GM21381 (cell line): Measurements from ENCODE around the gene GYG1.
"Not testable (repeated sequence)": the region's sequence is repeated elsewhere in the genome, so short reads cannot be mapped to it uniquely, and the experiment has no call there.

Experiments
- ATAC-seq: cut with Tn5 transposase; IDR thresholded peaks from one replicate; pipeline ENCODE4 v1.9.1; 2021; ENCODE audit warnings: mild to moderate bottlenecking, moderate library complexity; ENCODE audit not compliant: unreplicated experiment

The GYG1 gene

DNA sequence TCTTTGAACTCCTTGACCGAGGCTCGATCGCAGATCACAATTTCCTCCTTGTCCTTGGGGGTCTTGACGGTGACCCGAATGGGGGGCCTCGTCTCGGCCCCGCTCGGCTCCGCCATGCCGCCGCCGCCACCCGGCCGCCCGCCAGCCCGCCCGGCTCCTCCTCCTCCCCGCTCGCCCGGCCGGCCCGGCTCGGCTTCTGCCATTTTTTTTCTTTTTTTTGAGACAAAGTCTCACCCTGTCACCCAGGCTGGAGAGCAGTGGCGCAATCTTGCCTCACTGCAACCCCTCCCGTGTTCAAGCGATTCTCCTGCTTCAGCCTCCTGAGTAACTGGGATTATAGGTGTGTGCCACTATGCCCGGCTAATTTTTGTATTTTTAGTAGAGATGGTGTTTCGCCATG lies 3.8 kb upstream of the GYG1 start:
- ATAC-seq, result not testable (repeated sequence)

DNA sequence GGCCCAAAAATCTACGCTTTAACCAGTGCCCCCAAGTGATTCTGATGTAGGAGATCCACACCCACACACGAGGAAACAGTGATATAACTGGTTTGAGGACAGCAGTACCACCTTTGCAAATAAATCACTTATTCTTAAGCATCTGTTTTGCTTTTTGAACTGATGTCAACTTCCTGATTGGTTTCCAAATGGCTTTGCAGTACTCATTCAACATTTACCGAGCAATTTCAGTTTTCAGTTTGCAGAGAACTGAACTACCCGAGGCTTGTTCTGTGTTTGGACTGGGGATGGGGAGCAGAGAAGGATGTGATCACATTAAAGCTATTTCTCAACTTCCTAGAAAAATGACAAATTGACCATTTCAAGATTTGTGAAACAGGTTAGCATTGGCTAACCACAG lies 1.1 kb upstream of the GYG1 start:
- ATAC-seq, result peak; percentile 39

GRCh38 chr3:148992027-148992634 lies 791 bp downstream of the GYG1 start:
- peak; percentile 24 for ATAC-seq

GRCh38 chr3:148992635-148993255 lies 1.4 kb downstream of the GYG1 start:
- no peak for ATAC-seq

GRCh38 chr3:148997623-148998022 lies 6.3 kb downstream of the GYG1 start:
- ATAC-seq, result no peak

DNA sequence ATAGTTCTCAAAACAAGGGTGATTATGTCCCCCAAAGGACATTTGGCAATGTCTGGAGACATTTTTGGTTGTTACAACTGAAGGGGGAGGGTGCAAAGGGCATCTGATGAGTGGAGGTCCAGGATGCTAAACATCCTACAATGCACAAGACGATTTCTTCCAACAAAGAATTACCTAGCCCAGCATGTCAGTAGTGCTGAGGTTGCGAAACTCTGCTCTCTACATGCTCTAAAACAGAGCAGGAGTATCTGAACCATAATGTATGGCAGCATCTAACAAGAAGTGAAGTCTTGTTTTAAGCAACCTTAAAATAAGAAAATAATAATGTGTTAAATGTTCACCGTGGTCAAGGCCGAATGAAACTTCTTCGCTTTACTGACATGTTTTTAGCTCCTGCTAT lies 7.0 kb downstream of the GYG1 start:
- no peak for ATAC-seq

DNA sequence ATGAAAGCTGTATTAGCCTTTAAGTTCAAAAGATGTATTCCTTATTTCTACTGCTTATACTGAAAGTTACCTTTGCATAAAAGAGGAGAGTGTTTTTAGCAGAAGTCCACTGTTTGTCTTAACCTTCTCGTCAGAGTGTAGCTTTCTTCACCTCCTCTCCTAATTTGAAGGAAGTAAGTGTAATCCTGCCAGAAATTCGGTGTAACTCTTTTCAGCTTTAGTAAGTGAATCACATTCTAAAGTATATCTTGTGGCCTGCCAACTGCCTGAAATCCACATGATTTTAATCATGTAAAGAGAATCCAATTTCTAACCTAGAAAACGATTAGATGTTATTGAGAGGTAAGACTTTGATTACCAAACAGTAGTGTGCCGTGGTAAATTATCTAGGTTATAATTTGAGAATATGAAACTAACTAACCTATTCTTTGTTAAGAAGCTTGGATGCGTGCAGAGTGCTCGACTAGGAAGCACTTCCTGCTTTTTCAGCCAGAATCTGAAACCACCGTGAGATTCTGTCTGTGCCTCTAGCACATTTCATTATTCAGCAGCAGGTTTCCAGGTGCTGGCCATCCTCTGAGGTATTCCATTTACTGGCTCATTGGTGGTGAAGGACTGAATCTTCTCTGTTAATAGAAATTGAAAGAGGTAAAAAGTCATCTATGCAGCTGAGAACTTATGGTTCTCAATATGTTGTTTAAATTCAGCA lies 7.5 kb downstream of the GYG1 start:
- ATAC-seq, result no peak

DNA sequence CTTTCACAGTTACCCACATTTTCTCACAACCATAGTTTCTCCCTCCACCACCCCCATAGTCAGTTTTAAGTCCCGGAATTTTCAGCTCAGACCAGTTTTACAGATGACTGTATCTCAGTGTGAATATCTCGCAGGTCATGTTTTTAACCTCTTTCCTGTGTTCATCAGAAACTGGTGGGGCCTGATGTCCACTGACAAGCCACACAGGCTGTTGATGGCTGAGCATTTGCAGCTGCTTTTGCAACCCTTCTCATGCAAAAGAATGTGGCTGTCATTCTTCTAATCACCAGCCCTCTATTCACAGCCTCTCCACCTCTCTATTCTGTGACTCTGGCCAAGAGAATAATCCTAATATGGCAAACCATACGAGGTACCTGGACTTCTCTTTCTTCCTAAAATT lies 8.5 kb downstream of the GYG1 start:
- ATAC-seq, result peak; percentile 48

DNA sequence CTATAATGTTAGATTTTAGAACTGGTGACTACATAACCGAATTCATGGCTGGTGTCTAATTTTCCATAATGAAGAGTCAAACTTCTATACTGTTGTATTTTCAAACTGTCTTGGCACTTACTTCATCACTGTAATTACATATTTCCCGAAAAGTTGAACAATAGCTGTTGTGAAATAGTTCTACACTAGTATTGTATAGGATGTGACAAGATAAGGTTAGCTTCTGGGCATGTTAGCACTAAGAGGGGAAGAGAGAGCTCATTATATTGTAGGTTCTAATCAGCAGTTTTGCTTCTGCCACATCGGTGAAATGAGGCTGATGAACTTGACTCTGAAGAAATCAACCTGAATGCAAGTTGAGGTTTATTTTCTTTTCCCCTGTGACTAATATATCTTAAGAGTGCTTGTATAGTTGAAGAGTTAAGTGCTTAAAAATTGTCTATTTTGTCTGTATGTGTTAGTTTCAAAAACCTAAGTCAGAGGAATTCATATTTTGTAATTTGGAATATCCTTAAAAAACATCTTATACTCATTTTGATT lies 8.9 kb downstream of the GYG1 start:
- ATAC-seq, result no peak

DNA sequence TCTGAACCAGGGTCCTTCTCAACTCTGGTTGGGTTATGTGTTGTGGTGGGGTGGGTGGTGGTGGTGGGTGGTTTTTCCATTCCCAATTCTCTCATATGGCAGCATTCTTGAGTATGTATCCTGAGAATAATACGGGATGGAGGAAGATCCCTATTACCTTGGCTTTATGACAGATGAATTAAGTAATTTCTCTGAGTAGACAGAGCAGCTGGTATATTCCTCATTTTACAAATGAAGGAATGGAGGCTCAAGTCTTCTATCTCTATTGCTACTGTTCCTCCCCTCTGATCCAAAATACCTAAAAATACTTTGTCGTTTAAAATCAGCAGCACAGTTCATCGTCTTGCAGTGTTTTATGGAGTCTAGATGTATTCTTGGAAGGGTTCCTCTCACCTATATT lies 10.4 kb downstream of the GYG1 start:
- ATAC-seq, result no peak

DNA sequence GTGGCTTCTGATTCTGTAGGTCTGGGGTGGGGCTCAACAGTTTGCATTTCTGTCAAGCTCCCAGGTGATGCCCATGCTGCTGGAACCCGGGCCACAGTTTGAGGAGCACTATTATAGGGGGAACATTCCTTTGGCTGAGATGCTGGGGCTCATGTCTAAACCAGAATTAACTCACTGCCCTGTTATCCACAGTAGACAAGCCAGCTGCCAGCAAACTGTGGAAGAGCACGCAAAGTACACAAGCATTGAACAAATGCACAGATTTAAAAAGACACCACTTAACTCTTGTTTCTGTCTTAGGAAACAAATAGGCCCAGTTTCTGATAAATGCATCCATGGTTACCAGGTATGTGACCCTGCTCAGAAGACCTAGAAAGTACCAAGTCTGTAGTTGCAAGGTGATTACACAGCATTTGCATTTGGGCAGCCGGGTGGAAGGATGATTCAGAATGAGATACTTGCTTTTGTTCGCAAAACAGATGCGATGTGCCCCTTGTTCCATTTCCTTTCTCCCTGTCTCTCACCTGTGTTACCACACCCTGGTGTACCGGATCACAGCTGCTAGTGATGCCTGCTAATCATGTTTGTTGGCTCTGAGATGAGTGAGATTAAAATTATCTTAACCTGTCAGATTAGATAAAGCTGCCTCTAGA lies 12.4 kb downstream of the GYG1 start:
- peak; percentile 77 for ATAC-seq

DNA sequence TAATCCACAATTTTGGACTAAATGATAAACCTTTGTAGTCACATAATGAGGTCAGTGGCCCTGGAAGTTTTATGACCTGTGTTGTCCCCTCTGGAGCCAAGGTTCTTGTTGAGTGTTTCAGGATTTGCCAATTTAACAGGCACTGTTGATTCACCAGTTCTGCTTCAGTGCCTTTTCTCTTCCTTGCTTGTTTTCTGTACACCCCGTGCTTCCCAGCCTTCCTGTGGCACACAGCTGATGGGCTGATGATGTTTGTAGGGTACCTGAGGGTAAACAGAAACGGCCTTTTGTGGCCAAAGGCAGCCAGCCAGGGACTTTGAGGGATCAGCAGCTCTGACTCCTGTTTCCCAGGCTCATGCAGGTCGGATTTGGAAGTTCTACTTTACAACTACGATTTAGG lies 13.3 kb downstream of the GYG1 start:
- no peak for ATAC-seq

GRCh38 chr3:149005416-149005815 lies 14.1 kb downstream of the GYG1 start:
- no peak for ATAC-seq

DNA sequence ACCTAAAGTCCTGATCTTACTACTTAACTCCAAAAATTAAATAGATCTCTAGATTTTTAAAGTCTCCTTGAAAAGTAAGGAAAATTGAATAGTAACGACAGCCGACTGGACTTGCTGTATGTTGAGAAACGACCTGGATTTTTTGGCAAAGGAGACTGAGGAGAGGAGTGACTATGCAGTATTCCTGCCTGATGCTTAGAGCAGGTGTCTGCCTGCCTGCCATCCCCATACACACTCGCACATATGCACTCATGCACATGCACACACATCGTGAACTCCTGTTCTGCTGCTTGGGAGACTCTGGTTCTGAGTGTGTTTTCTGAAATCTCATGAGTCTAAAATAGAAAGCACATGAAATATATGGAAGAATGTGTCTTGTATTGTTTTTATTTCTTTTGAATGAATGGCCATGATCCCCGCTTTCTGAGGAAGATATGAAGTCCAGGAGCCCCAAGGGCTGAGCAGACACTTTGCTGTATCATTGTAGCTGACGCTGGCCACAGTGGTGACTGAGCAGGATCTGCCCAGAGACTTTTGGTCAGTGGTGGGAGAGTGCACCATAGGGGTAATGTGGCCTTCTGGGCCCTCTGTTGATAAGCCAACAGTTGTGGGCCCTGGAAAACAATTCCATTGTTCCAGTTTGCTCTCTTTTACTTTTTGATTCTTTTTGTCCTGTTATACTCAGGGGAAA lies 16.4 kb downstream of the GYG1 start:
- no peak for ATAC-seq

DNA sequence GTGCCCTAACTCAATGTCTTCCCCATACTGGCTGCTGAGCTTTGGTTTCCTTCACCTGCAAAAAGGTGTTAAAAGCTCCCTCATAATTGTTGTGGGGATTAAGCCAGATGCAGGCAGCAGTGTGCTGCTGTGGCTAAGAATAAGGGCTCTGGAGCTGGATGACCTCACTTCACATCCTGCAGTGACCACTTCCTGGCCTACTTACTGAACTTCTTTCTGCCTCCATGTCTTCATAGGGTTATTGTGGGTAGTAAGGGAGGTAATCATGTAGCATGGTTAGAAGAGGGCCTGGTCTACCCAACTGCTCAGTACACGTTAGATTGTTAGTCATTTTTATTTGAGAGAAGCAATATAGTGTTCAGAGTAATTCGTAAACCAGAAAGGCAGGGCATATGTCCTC lies 18.4 kb downstream of the GYG1 start:
- ATAC-seq, result peak; percentile 90

DNA sequence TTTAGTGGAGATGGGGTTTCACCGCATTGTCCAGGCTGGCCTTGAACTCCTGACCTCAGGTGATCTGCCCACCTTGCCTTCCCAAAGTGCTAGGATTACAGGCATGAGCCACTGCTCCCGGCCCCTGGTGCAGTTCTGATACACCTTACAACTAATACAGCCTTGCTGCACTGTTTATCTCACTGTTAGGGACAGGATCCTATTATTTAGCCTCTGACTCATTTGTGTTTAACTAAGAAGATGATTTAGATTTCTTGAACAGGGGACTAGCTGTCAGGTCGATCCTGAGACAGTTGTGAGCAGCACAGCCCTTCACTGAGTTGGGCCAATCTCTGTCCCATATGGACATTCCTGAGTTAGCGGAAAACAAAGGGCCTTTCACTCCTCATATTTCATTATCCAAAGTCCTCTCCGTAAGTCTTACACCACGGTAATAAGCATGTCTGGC lies 19.2 kb downstream of the GYG1 start:
- no peak for ATAC-seq

GRCh38 chr3:149010966-149011365 lies 19.6 kb downstream of the GYG1 start:
- no peak for ATAC-seq

DNA sequence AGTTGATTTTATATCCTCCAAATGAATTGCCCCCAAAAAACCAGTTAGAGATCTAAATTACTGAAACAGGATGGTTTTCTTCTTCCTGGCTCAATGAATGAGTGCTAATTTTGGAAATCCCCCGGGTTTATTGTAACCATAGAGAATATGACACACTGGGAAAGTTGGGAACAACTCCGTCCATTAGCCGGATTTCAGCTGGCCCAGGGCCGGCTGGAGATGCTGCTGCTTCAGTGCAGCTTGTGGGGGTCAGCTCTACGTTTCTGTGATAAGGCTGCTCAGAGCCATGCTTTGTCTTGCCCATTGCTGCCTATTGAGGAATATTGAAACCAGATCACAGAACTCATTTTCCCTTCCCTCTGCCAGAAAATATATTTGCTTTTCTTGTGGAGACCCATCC lies 20.3 kb downstream of the GYG1 start:
- no peak for ATAC-seq

- ATAC-seq, result no peak
Measured at GRCh38 chr3:149013726-149014125, 22.4 kb downstream of the GYG1 start.

- no peak for ATAC-seq
Measured at GRCh38 chr3:149015393-149015792, 24.1 kb downstream of the GYG1 start.

GRCh38 chr3:149016242-149016641 lies 24.9 kb downstream of the GYG1 start:
- no peak for ATAC-seq
